Measurements from ENCODE around the gene ATP6V1G3. TPM values are rescaled to one million over a fixed set of nuclear protein-coding genes. Genes with fewer than 3 reads are reported as not detected.
"Not testable (repeated sequence)": the region's sequence is repeated elsewhere in the genome, so short reads cannot be mapped to it uniquely, and the experiment has no call there.

Gene ATP6V1G3
- total RNA-seq, 1 donor from 2014 or later, result not detected

DNA sequence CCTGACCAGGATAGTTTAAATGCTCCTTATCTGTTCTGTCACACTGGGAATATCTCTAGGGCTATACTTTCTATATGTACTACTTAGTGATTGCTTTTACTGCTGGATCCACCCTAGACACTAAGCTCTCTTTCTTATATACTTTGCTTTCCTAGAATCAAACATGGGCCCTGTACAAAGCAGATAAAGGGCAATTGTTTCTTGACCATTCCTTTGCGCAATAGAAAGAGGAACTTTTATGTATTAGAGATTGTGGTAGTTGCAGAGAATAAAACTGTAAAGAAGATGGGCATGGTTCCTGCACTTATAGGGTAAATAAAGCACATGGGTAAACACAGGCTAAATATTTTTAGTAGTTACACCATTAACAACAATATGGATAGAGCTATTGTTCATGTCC lies 58.8 kb downstream of the ATP6V1G3 start:
- intact Hi-C loops (cut with DNase I), result no loop called here

DNA sequence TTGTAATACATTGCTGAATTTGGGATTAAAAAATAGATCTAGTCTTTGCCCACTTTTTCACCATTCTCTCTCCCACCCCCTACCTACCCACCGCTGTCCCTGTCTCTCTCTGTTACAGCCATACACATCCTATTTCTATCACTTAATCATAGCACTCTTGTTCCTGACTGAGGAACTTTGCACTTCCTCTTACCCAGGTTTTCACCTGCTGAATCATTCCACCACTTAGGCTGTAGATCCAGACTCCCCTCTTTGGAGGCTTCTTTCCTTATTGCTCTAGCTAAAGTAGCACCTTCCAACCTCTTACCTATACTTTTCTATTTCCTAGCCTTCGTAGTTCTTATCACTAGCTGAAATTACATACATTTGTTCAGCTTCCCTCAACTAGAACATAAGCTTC lies 59.6 kb downstream of the ATP6V1G3 start:
- H3K4me3 ChIP-seq, result no peak overlapping the region
- no peak for TF ChIP-seq POLR2AphosphoS5 (IDR thresholded peaks at IDR 0.05; ENCODE audit: insufficient read depth in 1 of 2, low read depth in 1 of 2)
- no peak overlapping the region for H3K27ac ChIP-seq
- no peaks in the 10 kb centered on the region for H3K4me1 ChIP-seq
- H3K27me3 ChIP-seq, result no peaks in the 10 kb centered on the region
- H3K36me3 ChIP-seq, result no peaks in the 10 kb centered on the region
- H3K9me3 ChIP-seq, result no peaks in the 10 kb centered on the region
- no peak for DNase-seq (ENCODE audit: extremely low spot score in 2 of 2)
- intact Hi-C loops (cut with DNase I), result no loop called here

More for the DNA sequence above, 58.8 kb downstream of the ATP6V1G3 start:
- H3K4me1 ChIP-seq, result no peaks in the 10 kb centered on the region
- no peaks in the 10 kb centered on the region for H3K9me3 ChIP-seq
- no peaks in the 10 kb centered on the region for H3K36me3 ChIP-seq
- TF ChIP-seq, protein P1, sequence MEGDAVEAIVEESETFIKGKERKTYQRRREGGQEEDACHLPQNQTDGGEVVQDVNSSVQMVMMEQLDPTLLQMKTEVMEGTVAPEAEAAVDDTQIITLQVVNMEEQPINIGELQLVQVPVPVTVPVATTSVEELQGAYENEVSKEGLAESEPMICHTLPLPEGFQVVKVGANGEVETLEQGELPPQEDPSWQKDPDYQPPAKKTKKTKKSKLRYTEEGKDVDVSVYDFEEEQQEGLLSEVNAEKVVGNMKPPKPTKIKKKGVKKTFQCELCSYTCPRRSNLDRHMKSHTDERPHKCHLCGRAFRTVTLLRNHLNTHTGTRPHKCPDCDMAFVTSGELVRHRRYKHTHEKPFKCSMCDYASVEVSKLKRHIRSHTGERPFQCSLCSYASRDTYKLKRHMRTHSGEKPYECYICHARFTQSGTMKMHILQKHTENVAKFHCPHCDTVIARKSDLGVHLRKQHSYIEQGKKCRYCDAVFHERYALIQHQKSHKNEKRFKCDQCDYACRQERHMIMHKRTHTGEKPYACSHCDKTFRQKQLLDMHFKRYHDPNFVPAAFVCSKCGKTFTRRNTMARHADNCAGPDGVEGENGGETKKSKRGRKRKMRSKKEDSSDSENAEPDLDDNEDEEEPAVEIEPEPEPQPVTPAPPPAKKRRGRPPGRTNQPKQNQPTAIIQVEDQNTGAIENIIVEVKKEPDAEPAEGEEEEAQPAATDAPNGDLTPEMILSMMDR (IDR thresholded peaks at IDR 0.05), result no peak
- no peak for TF ChIP-seq POLR2AphosphoS5 (IDR thresholded peaks at IDR 0.05; ENCODE audit: insufficient read depth in 1 of 2, low read depth in 1 of 2)
- no peak for TF ChIP-seq POLR2A (IDR thresholded peaks at IDR 0.05)
- no peak for DNase-seq (ENCODE audit: extremely low spot score in 2 of 2)
- no peak overlapping the region for H3K4me3 ChIP-seq
- H3K27me3 ChIP-seq, result no peaks in the 10 kb centered on the region
- H3K27ac ChIP-seq, result no peak overlapping the region

DNA sequence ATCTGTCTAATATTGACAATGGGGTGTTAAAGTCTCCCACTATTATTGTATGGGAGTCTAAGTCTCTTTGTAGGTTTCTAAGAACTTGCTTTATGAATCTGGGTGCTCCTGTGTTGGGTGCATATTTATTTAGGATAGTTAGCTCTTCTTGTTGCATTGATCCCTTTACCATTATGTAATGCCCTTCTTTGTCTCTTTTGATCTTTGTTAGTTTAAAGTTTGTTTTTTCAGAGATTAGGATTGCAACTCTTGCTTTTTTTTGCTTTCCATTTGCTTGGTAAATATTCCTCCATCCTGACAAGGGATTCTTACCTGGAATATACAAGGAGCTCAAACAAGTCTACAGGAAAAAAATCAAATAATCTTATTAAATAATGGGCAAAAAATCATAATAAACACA lies 63.1 kb downstream of the ATP6V1G3 start:
- H3K27me3 ChIP-seq; H3K36me3 ChIP-seq; DNase-seq (ENCODE audit: extremely low spot score in 2 of 2); H3K9me3 ChIP-seq; intact Hi-C loops (cut with DNase I); H3K4me3 ChIP-seq; H3K4me1 ChIP-seq; H3K27ac ChIP-seq: not testable (repeated sequence)

Other genes starting within 250 kb of the ATP6V1G3 start
- 33.4 TPM for gene PTPRC, start 98.4 kb upstream of the ATP6V1G3 start, total RNA-seq